HG02852 (cell line): ENCODE results near the gene PLAAT3.
"Not testable (repeated sequence)": the region's sequence is repeated elsewhere in the genome, so short reads cannot be mapped to it uniquely, and the experiment has no call there.

Experiments used
- ATAC-seq: cut with Tn5 transposase; IDR thresholded peaks from one replicate; pipeline ENCODE4 v1.9.1; 2021; ENCODE audit warnings: mild to moderate bottlenecking, moderate library complexity; ENCODE audit not compliant: unreplicated experiment

The PLAAT3 gene

GRCh38 chr11:63609971-63610580, 4.2 kb downstream of the PLAAT3 start:
- ATAC-seq = no peak

- no peak for ATAC-seq
These were observed 4.7 kb downstream of the PLAAT3 start for GRCh38 chr11:63609536-63609935.

- no peak for ATAC-seq
These were observed 5.6 kb downstream of the PLAAT3 start for GRCh38 chr11:63608353-63609345.

- ATAC-seq = no peak
These were observed 11.1 kb downstream of the PLAAT3 start for GRCh38 chr11:63603180-63603518.

GRCh38 chr11:63602290-63603179, 11.7 kb downstream of the PLAAT3 start:
- ATAC-seq = not testable (repeated sequence)

GRCh38 chr11:63599211-63600122, 14.8 kb downstream of the PLAAT3 start:
- no peak for ATAC-seq

- ATAC-seq = no peak
These were observed 15.7 kb downstream of the PLAAT3 start for GRCh38 chr11:63598556-63598955.

- ATAC-seq = no peak
These were observed 18.9 kb downstream of the PLAAT3 start for GRCh38 chr11:63595296-63595695.

GRCh38 chr11:63592975-63593395, 21.2 kb downstream of the PLAAT3 start:
- no peak for ATAC-seq

- no peak for ATAC-seq
These were observed 24.0 kb downstream of the PLAAT3 start for GRCh38 chr11:63590024-63590788.

GRCh38 chr11:63589000-63589399, 25.2 kb downstream of the PLAAT3 start:
- ATAC-seq = no peak

- ATAC-seq = no peak
These were observed 27.6 kb downstream of the PLAAT3 start for GRCh38 chr11:63586451-63587166.

- ATAC-seq = no peak
These were observed 30.9 kb downstream of the PLAAT3 start for GRCh38 chr11:63583357-63583677.

- ATAC-seq = not testable (repeated sequence)
These were observed 33.0 kb downstream of the PLAAT3 start for GRCh38 chr11:63581224-63581623.

- not testable (repeated sequence) for ATAC-seq
These were observed 35.4 kb downstream of the PLAAT3 start for GRCh38 chr11:63578882-63579281.

GRCh38 chr11:63574856-63575602, 39.2 kb downstream of the PLAAT3 start:
- no peak for ATAC-seq

- no peak for ATAC-seq
These were observed 40.1 kb downstream of the PLAAT3 start for GRCh38 chr11:63573881-63574855.
